Activated naive CD4-positive, alpha-beta T cell treated with anti-CD3 and anti-CD28 coated beads, Interleukin-2, amount 10 ng/mL, durations not matched to agents 7 days and 5 days (primary cell): ENCODE data around the gene SLC35F6.
A peak's percentile ranks its signal among the peaks of the same experiment; 100 is the strongest.
"Not testable (repeated sequence)": the region's sequence is repeated elsewhere in the genome, so short reads cannot be mapped to it uniquely, and the experiment has no call there.

Source experiments
- CTCF ChIA-PET: fragments of 350-600 bp; sonication (Branson Sonifier 250); formaldehyde crosslinking; loops from one replicate; lab custom pipeline; 2021; ENCODE audit warnings: antibody characterized with exemption; lab: Charles Lee
- DNase-seq: peaks from one replicate; pipeline ENCODE4 v3.0.0-alpha.2; 2020
- H3K27ac Mint-ChIP-seq: one replicate; pipeline ENCODE4 v1.8.0; 2021; ENCODE audit warnings: mild to moderate bottlenecking, moderate library complexity, mixed read lengths
- H3K27me3 Mint-ChIP-seq: one replicate; pipeline ENCODE4 v1.8.0; 2021; ENCODE audit warnings: mild to moderate bottlenecking, mixed read lengths
- H3K36me3 Mint-ChIP-seq: one replicate; pipeline ENCODE4 v1.8.0; 2021; ENCODE audit warnings: mixed read lengths
- H3K4me1 Mint-ChIP-seq: one replicate; pipeline ENCODE4 v1.8.0; 2021; ENCODE audit warnings: mixed read lengths
- H3K4me3 Mint-ChIP-seq: one replicate; pipeline ENCODE4 v1.8.0; 2021; ENCODE audit warnings: mild to moderate bottlenecking, moderate library complexity, mixed read lengths
- H3K9me3 Mint-ChIP-seq: one replicate; pipeline ENCODE4 v1.8.0; 2021; ENCODE audit warnings: mixed read lengths

SLC35F6 gene

DNA sequence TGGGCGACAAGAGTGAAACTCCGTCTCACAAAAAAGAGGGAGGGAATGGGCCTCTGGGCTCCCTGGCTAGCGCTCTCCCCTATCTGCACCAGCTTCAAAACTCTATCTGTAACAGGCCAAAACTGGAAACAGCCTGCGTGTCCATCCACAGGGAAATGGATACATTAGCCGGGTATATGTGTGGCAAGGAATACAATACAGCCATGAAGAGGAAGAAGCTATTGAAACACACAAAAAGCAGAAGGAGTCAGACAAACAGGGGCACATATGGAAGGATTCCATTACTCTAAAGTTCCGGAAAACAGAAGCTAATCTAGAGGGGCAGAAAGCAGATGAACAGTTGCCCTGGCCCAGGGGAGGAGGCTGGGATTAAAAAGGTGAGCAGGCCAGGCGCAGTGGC is 24.6 kb upstream of the SLC35F6 start:
- Mint-ChIP-seq H3K4me3 (no peak overlapping the region), H3K36me3 (no peaks in the 10 kb centered on the region), H3K27ac (no peak overlapping the region), H3K9me3 (no peaks in the 10 kb centered on the region), H3K27me3 (peaks cover 37% of the 10 kb centered on the region), H3K4me1 (peaks cover 2% of the 10 kb centered on the region)
- DNase-seq = no peak
- CTCF ChIA-PET = no interaction called here

DNA sequence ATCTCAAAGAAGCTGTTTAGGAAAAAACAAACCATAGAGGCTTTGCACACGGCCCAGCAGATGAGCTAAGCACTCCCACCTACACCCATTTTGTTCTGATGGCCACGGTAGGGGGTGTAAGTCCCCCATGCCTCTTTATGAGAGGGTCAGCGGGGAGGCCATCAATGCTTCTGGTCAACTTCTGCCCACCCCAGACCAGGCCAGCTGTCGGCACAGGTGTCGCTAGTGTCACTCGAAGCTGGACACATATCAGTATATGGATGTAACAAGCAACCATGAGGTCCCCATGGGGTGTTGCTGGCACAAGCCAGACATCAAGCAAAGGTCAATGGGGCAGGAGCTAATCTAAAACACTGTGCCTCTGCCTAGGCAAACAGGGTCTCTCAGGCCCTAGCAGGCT is 23.7 kb upstream of the SLC35F6 start:
- Mint-ChIP-seq H3K4me1 (peaks cover 2% of the 10 kb centered on the region), H3K9me3 (no peaks in the 10 kb centered on the region), H3K36me3 (no peaks in the 10 kb centered on the region), H3K27me3 (peaks cover 34% of the 10 kb centered on the region), H3K4me3 (no peak overlapping the region), H3K27ac (no peak overlapping the region)
- CTCF ChIA-PET = interaction anchor here (1.5 to 9.7 kb wide), 2 partner anchors 7 to 134 kb away, joined by 3 to 160 read pairs; no protein-coding TSS in a partner anchor
- DNase-seq = no peak

DNA sequence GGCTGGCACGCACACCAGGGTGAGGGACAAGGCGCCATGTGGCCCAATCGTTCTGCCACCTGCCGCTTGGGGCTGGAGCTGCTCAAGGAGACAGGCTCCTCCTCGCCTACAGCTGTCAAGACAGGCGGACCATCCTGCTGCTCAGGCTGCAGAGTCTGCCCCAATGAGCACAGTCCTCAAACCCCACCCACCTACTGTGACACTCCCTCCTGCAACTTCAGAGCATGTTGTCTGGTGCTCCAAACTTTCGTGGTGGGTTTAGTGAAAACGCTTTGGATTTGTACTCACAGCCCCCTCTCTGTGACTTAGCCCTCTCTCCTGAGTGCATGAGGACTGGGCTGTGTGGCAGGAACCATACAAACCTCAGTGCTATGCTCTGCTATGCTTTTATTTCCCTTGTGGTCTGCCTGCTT is 23.2 kb upstream of the SLC35F6 start:
- peaks cover 39% of the 10 kb centered on the region for H3K27me3 Mint-ChIP-seq
- peak; percentile 29 for DNase-seq
- no peaks in the 10 kb centered on the region for H3K36me3 Mint-ChIP-seq
- no peaks in the 10 kb centered on the region for H3K9me3 Mint-ChIP-seq
- H3K4me3 Mint-ChIP-seq = no peak overlapping the region
- H3K27ac Mint-ChIP-seq = no peak overlapping the region
- peaks cover 2% of the 10 kb centered on the region for H3K4me1 Mint-ChIP-seq
- CTCF ChIA-PET = interaction anchor here (1.5 to 9.7 kb wide), 2 partner anchors 8 to 134 kb away, joined by 3 to 160 read pairs; no protein-coding TSS in a partner anchor

DNA sequence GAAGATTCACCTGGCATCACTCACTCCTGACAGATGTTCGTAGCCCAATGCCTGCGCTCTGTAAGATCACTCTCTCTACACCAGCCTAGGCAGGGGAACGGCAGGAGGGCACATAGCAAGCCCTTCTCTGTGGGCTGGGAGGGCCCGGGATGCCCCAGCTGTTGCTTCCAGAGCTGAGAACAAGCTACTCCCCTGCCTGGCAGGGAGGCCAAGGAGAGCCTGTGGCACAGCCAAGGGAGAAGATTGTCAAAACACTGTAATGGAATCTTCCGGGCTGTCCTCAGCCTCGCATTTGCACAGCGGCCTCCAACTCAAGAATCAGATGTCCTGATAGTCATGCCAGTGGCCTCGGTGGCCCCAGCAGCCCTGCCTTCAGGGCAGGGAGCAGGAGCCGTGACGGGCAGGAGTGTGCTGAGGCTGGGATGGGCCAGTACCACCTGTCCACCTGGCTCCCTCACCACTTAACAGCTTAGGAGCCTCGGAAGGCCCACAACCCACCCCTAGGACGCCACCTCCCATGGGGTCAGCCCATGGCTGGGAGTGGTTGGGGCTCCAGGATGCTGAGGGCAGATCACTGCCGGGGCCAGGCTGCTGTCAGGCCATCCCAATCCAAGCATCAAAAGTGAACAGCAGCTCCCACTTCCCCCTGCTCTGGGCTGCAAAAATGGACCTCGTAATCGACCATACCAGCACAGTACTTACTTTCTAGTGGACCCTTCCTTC is 21.9 kb upstream of the SLC35F6 start:
- Mint-ChIP-seq H3K9me3 (no peaks in the 10 kb centered on the region), H3K36me3 (no peaks in the 10 kb centered on the region), H3K27ac (no peak overlapping the region), H3K4me1 (peaks cover 2% of the 10 kb centered on the region), H3K27me3 (peaks cover 35% of the 10 kb centered on the region), H3K4me3 (no peak overlapping the region)
- CTCF ChIA-PET = interaction anchor here (0.6 to 9.7 kb wide), 3 partner anchors 8 to 180 kb away, joined by 3 to 160 read pairs (median 7); a partner anchor contains a TSS
- DNase-seq = no peak

DNA sequence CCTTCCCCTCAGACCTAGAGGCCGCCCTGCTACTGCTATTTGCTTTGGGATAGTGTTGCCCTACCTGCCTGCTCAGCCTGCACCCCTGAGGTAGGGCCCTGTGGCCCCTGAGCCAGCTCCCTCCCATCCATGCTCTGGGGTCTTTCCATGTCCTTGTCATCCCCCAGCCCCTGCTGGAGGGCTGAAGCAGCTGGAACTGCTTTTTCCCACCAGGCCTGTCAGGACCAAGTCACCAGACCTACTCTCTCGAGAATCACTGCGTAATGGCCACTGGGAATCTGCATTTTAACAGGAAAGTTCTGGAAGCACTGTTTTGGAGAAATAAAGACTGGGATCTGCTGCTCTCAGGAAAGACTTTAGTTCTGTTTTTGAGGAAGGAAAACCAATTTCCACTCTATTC is 20.2 kb upstream of the SLC35F6 start:
- Mint-ChIP-seq H3K27ac (no peak overlapping the region), H3K4me3 (no peak overlapping the region), H3K27me3 (peaks cover 28% of the 10 kb centered on the region), H3K9me3 (no peaks in the 10 kb centered on the region), H3K36me3 (no peaks in the 10 kb centered on the region), H3K4me1 (peaks cover 2% of the 10 kb centered on the region)
- no peak for DNase-seq
- CTCF ChIA-PET = interaction anchor here (1.1 to 9.7 kb wide), 3 partner anchors 10 to 137 kb away, joined by 3 to 160 read pairs (median 7); no protein-coding TSS in a partner anchor

DNA sequence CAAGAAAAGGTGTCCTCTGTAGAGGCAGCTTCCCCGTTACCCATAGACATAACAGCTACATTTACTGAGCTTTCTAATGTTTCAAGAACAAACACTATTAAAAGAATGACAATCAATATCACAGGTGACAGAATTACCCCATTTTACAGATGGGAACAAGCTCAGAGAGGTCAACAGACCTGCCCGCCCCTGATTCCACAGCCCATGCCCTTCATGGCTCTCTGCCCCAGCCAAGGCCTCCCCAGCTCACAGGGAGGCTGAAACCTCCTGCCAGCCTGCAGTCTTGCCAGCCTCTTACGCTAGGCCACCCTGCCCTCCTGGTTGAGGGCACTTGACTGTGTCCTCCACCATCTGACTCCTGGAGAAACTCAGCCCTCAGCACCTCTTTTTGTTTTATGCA is 19.1 kb upstream of the SLC35F6 start:
- H3K27ac Mint-ChIP-seq = no peak overlapping the region
- no peak for DNase-seq
- CTCF ChIA-PET = interaction anchor here (1.0 to 9.7 kb wide), 11 partner anchors 9 to 249 kb away, joined by 3 to 160 read pairs (median 5); no protein-coding TSS in a partner anchor
- peaks cover 23% of the 10 kb centered on the region for H3K27me3 Mint-ChIP-seq
- H3K36me3 Mint-ChIP-seq = no peaks in the 10 kb centered on the region
- H3K4me3 Mint-ChIP-seq = no peak overlapping the region
- peaks cover 2% of the 10 kb centered on the region for H3K4me1 Mint-ChIP-seq
- no peaks in the 10 kb centered on the region for H3K9me3 Mint-ChIP-seq

DNA sequence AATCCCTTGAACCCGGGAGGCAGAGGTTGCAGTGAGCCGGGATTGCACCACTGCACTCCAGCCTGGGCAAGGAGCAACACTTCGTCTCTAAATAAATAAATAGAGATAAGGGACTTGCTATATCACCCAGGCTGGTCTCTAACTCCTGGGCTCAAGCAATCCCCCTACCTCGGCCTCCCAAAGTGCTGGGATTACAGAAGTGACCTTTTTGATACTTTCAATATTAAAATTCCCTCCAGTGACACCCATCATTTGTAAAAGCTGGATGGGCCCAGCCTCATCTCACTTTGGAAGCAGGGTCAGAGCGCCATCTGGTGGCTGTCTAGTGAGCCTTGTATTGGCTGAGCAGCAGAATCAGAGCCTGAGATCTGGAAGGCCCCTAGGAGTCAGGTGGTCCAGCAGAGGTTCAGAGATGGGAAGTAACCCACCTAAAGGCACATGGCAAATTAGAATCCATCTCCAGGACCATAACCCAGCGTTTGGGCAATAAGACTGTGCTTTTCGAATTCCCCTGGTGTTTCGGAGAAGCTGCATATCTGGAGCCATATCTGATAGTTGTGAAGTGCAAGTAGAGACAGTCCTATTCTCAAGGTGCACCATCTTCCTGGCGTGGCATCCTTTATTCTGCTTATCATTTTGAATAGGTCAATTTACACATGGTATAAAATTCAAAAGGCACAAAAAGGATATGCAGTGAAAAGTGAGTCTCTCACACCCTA is 18.3 kb upstream of the SLC35F6 start:
- Mint-ChIP-seq H3K27ac (no peak overlapping the region), H3K4me1 (peaks cover under 1% of the 10 kb centered on the region), H3K36me3 (no peaks in the 10 kb centered on the region), H3K4me3 (no peak overlapping the region), H3K27me3 (peaks cover 25% of the 10 kb centered on the region), H3K9me3 (no peaks in the 10 kb centered on the region)
- DNase-seq = peak; percentile 88
- CTCF ChIA-PET = interaction anchor here (0.7 to 9.7 kb wide), 12 partner anchors 9 to 250 kb away, joined by 3 to 160 read pairs (median 4); no protein-coding TSS in a partner anchor

DNA sequence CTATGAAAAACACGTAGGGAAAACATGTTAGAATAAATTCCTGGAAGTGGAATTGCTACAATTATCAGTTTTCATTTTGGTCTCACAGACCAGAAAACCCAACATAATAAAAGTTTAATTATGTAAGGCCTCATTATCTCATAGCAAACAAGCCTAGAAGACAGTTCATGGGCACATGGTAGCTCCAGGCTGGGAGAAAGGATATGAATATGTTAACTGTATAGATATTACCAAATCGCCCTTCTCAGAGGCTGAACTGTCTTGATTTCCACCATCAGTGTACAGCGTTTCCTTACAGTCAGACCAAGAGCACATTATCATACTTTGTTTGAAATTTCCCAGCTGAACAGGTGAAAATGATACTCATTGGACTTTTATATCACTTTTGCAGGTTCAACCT is 17.1 kb upstream of the SLC35F6 start:
- Mint-ChIP-seq H3K27ac (no peak overlapping the region), H3K36me3 (no peaks in the 10 kb centered on the region), H3K27me3 (peaks cover 16% of the 10 kb centered on the region), H3K4me1 (no peaks in the 10 kb centered on the region), H3K9me3 (no peaks in the 10 kb centered on the region), H3K4me3 (no peak overlapping the region)
- CTCF ChIA-PET = interaction anchor here (1.2 to 9.7 kb wide), 3 partner anchors 13 to 170 kb away, joined by 3 to 160 read pairs (median 3); no protein-coding TSS in a partner anchor
- no peak for DNase-seq

DNA sequence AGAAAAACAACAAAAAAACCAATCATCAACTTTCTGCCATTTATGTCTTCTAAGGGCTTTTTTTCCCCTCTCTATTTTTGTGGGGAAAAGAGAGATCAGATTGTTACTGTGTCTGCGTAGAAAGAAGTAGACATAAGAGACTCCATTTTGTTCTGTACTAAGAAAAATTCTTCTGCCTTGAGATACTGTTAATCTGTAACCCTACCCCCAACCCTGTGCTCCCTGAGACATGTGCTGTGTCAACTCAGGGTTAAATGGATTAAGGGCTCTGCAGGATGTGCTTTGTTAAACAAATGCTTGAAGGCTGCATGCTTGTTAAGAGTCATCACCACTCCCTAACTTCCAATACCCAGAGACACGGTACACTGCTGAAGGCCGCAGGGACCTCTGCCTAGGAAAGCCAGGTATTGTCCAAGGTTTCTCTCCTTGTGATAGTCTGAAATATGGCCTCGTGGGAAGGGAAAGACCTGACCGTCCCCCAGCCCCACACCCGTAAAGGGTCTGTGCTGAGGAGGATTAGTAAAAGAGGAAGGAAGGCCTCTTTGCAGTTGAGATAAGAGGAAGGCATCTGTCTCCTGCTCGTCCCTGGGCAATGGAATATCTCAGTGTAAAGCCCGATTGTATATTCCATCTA is 14.2 kb upstream of the SLC35F6 start:
- DNase-seq, H3K27ac Mint-ChIP-seq, H3K36me3 Mint-ChIP-seq, H3K4me1 Mint-ChIP-seq, H3K4me3 Mint-ChIP-seq, H3K9me3 Mint-ChIP-seq: not testable (repeated sequence)
- CTCF ChIA-PET = interaction anchor here (9.7 kb wide), 1 partner anchor 143 kb away, joined by 160 read pairs; no protein-coding TSS in a partner anchor
- H3K27me3 Mint-ChIP-seq = peaks cover 25% of the 10 kb centered on the region

DNA sequence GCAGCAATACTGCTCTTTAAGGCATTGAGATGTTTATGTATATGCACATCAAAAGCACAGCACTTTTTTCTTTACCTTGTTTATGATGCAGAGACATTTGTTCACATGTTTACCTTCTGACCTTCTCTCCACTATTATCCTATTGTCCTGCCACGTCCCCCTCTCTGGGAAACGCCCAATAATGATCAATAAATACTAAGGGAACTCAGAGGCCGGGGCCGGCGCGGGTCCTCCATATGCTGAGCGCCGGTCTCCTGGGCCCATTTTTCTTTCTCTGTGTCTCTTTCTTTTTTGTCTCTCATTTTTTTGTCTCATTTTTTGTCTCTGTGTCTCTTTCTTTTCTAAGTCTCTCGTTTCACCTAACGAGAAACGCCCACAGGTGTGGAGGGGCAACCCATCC is 13.6 kb upstream of the SLC35F6 start:
- H3K27me3 Mint-ChIP-seq = peaks cover 29% of the 10 kb centered on the region
- DNase-seq, CTCF ChIA-PET, H3K27ac Mint-ChIP-seq, H3K36me3 Mint-ChIP-seq, H3K4me3 Mint-ChIP-seq, H3K4me1 Mint-ChIP-seq, H3K9me3 Mint-ChIP-seq: not testable (repeated sequence)

DNA sequence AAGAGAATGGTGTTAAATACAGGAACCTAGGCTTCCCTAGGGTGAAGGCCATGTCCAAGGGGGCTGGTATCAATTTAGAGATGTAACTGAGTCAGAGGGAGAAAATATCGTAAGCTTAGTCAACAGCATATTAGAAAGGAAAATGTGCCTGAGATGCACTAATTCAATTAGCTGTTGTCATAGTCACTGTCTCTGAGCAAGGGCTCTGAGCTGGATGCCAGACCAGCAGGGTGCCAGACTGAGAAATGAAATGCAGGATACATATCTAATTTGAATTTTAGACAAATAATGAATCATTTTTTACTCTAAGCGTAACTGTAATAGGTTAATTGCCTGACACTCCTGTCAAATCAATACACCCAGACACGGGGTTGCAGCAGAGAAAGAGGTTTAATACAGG is 11.4 kb upstream of the SLC35F6 start:
- Mint-ChIP-seq H3K9me3 (no peaks in the 10 kb centered on the region), H3K27ac (no peak overlapping the region), H3K4me1 (peaks cover 1% of the 10 kb centered on the region), H3K4me3 (no peak overlapping the region), H3K27me3 (peaks cover 23% of the 10 kb centered on the region), H3K36me3 (no peaks in the 10 kb centered on the region)
- CTCF ChIA-PET = interaction anchor here (0.6 kb wide), 1 partner anchor 40 kb away, joined by 3 read pairs; no protein-coding TSS in a partner anchor
- no peak for DNase-seq

DNA sequence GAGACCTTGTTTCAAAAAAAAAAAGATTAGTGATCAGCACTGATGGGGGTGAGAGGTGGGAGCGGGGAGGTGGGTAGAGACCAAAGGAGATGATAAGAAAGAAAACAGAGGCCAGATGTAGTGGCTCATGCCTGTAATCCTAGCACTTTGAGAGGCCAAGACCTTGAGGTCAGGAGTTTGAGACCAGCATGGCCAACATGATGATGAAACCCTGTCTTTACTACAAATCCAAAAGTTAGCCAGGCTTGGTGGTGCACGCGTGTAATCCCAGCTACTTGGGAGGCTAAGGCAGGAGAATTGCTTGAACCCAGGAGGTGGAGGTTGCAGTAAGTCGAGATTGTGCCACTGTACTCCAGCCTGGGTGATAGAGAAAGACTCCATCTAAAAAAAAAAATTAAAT is 9.5 kb upstream of the SLC35F6 start:
- Mint-ChIP-seq H3K9me3 (no peaks in the 10 kb centered on the region), H3K27me3 (peaks cover 23% of the 10 kb centered on the region), H3K4me1 (peaks cover 5% of the 10 kb centered on the region), H3K4me3 (no peak overlapping the region), H3K36me3 (no peaks in the 10 kb centered on the region), H3K27ac (no peak overlapping the region)
- CTCF ChIA-PET = interaction anchor here (1.0 kb wide), 1 partner anchor 9 kb away, joined by 3 read pairs; no protein-coding TSS in a partner anchor
- no peak for DNase-seq

DNA sequence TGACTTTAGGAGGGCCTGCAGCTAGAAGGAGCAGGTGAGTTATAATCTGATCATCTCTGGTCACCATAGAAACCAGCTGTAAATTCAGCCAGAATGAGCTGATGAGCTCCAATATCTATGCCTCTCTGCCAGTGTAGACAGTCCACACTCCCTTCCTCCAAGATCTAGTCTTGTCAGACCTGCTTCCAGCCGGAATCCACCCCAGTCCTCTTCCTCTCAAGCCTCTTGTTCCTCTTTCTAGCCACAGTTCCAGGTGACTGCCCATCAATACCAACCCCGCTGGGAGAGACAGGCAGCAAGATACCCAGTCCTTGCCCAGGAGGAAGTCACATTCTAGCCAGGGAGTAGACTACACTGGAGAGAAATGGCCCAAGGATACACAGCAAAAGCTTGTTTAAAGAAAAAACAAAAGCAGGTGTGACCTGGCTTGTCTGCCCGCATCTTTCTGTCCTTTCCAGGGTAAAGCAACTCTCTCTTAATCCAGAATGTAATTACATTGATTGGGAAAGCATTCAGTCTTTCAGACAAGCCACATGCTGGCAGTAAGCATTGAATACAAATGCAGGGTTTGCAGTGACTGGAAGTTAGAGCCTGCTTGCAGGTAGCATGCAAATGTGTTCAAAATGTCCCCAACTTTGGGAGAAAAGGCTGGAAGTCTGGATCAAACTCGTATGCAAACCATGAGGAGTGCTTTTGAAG is 9.0 kb upstream of the SLC35F6 start:
- Mint-ChIP-seq H3K36me3 (no peaks in the 10 kb centered on the region), H3K9me3 (no peaks in the 10 kb centered on the region), H3K4me3 (no peak overlapping the region), H3K27me3 (peaks cover 20% of the 10 kb centered on the region), H3K4me1 (peaks cover 5% of the 10 kb centered on the region), H3K27ac (no peak overlapping the region)
- CTCF ChIA-PET = interaction anchor here (1.0 kb wide), 1 partner anchor 9 kb away, joined by 3 read pairs; no protein-coding TSS in a partner anchor
- DNase-seq = no peak
